ENCODE results near the gene RCOR2.
A peak's percentile ranks its signal among the peaks of the same experiment; 100 is the strongest.

RCOR2 gene

DNA sequence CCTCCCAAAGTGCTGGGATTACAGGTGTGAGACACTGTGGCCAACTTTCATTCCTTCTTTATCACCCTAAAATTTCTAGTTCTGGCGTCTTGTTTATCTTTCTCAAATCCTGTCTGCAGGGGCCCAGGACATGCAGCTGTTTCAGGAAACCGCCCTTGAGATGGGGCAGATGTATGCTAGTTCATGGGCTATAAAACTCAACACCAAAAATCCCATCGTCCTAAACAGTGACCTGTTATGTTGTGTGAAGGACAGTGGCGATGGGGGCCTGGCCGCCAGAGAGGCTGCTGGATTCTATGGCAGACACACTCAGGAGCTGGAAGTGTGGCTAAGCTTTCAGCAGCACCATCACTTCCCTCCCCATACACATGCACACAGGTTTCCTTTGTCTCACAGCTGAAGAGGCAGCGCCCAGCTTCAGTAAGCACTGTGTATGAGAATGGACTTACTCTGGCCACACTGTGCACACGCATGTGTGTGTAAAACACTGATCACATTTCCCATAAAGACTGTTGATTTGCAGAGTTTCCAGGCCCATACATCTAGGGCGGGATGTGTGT lies 41.4 kb downstream of the RCOR2 start:
- no peaks in the 10 kb centered on the region for H3K9me3 ChIP-seq (replicated peaks in 1 of 11)
- TF ChIP-seq Cebpa-rat (IDR thresholded peaks at IDR 0.05) = no peak
- H3K4me2 ChIP-seq = peak overlapping the region in 3 of 11 experiments; percentile 10 to 15 (median 14); a peak in 4 of 22 replicates
- peaks cover 89 to 99% (median 98%) of the 10 kb centered on the region in 11 experiments for H4K20me1 ChIP-seq
- H3K27me3 ChIP-seq = no peaks in the 10 kb centered on the region
- no peak overlapping the region for H3K4me3 ChIP-seq
- H3K27ac ChIP-seq = no peak overlapping the region
- peaks cover 48 to 90% (median 67%) of the 10 kb centered on the region in 10 experiments for H3K4me1 ChIP-seq
- peaks cover 15 to 63% (median 48%) of the 10 kb centered on the region in 11 experiments; a peak in 21 of 22 replicates for H3K36me3 ChIP-seq
- no peak overlapping the region for H3K9ac ChIP-seq

DNA sequence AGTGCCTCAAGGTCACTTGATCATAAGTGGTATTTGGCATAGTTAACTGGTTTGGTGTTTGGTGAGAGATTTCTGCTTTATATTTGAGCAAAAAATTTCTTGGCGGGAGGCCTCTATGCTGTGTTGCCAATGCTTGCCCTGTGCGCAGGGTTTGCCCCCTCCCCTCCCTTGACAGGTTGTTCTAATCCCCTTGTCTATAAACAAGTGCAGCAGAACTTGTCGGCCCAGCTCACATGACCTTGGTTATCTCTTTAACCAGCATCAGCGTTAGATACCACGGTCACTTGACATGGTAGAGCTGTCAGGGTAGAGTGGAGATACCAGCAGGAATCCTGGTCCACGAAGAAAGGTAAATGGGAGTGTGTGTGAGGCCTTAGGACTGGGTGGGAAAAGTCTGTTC lies 42.5 kb downstream of the RCOR2 start:
- Histone ChIP-seq H3K4me1 (peaks cover 50 to 90% (median 68%) of the 10 kb centered on the region in 10 experiments), H3K27me3 (no peaks in the 10 kb centered on the region), H3K9me3 (replicated peaks in 1 of 11) (no peaks in the 10 kb centered on the region), H3K36me3 (peaks cover 15 to 63% (median 47%) of the 10 kb centered on the region in 11 experiments; a peak in 21 of 22 replicates), H3K4me2 (peak overlapping the region in 7 of 11 experiments; percentile 6 to 99 (median 88); a peak in 12 of 22 replicates), H3K9ac (0 out of 22 replicates have a peak overlapping the region, but pooled peaks of 1 of the 11 experiments have one; percentile 25), H3K27ac (peak overlapping the region in 1 of 11 experiments; percentile 52; a peak in 1 of 22 replicates), H3K4me3 (no peak overlapping the region), H4K20me1 (peaks cover 87 to 99% (median 98%) of the 10 kb centered on the region in 11 experiments)
- no peak for TF ChIP-seq Cebpa-rat (IDR thresholded peaks at IDR 0.05)

DNA sequence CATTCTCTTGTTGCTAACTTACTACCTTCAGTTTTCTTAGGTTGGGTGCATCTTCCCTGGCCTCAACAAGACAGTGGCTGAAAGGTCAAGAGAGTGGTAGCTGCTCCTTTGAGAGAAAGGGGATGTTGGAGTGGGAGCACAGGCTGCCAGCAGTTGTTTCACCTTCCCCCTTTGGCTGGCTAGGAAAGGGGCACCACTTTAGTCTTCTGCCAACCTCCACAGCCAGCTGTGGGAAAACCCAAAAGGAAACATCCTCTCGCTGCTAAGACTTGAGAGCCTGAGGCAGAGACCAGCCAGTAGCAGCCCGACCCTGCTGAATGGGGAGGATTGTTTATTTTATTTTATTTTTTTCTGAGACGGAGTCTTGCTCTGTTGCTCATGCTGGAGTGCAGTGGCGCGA lies 43.7 kb downstream of the RCOR2 start:
- no peak for TF ChIP-seq Cebpa-rat (IDR thresholded peaks at IDR 0.05)
- Histone ChIP-seq H3K9ac (peak overlapping the region in 7 of 11 experiments; percentile 2 to 35 (median 22); a peak in 6 of 22 replicates), H4K20me1 (peaks cover 75 to 99% (median 98%) of the 10 kb centered on the region in 11 experiments), H3K4me1 (peaks cover 61 to 90% (median 74%) of the 10 kb centered on the region in 10 experiments), H3K36me3 (peaks cover 15 to 52% (median 35%) of the 10 kb centered on the region in 11 experiments; a peak in 21 of 22 replicates), H3K4me3 (0 out of 20 replicates have a peak overlapping the region, but pooled peaks of 1 of the 10 experiments have one; percentile 1), H3K27ac (peak overlapping the region in 9 of 11 experiments; percentile 9 to 59 (median 37); a peak in 15 of 22 replicates), H3K4me2 (peak overlapping the region; percentile 34 to 99 (median 91); a peak in 21 of 22 replicates), H3K27me3 (no peaks in the 10 kb centered on the region), H3K9me3 (replicated peaks in 1 of 11) (no peaks in the 10 kb centered on the region)

DNA sequence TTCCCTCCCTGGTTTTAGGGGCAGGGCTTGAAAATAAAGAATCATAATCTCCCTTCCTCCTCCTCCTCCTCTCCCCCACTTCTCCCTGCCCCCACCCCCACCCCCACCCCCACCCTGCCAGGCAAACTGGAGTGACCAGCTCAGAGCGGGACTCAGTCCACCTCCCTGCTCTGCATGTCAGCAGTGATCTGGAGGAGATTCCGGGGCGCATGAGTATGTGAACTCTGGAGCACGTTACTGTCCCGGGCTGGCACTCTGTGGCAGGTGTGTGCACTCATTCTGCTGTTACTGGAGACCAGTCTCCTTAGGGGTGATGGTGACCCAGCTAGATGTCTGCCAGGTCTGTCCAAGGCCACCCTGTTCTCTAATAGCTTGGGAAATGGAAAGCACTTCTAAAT lies 44.2 kb downstream of the RCOR2 start:
- Histone ChIP-seq H3K4me2 (peak overlapping the region; percentile 70 to 99 (median 94)), H4K20me1 (peaks cover 70 to 99% (median 97%) of the 10 kb centered on the region in 11 experiments), H3K4me1 (peaks cover 66 to 90% (median 79%) of the 10 kb centered on the region in 10 experiments), H3K9me3 (replicated peaks in 1 of 11) (no peaks in the 10 kb centered on the region), H3K27me3 (no peaks in the 10 kb centered on the region), H3K9ac (peak overlapping the region in 6 of 11 experiments; percentile 6 to 72 (median 63); a peak in 10 of 22 replicates), H3K4me3 (peak overlapping the region in 3 of 10 experiments; percentile 33 to 63 (median 51); a peak in 2 of 20 replicates), H3K36me3 (peaks cover 15 to 52% (median 35%) of the 10 kb centered on the region in 11 experiments; a peak in 21 of 22 replicates), H3K27ac (peak overlapping the region in 9 of 11 experiments; percentile 9 to 84 (median 74); a peak in 16 of 22 replicates)
- TF ChIP-seq Cebpa-rat (IDR thresholded peaks at IDR 0.05) = no peak

DNA sequence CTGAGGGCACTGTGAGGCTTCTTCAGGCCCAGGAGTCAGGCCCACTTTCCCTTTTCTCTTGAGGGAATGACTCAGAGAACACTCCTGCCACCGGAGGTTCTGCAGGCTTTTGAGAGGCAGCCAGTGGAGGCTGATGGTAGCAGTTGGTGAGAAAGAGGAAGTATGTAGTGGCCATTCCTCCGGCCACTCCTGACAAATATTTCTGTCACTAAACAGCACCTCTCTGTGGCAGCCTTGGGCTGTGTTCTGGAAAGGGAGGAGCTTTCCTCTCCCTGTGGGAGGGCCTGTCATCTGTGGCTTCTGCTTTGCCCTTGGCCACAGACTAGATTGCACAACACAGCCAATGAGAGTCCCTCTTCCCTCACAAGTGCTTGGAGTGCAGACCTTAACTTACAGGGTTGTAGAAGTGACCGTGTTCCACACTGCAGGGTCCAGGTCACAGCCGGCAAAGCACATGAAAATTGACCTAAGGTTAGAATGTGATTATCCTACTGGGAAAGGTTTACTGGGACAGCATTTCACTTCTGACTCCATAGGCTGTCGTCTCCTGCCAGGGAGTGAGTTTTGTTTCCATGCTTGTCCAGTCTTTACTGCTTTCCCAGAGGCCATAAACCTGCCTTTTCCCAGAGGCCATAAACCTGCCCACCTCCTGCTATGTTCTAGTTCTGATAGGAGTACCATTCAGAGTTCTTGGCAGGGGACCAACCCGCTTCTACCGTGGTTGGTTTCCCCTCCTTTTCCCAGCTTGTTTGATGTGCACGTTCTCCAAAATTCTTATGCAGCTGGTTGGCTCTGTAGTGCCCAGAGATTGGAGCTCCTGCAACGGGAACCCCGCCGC lies 44.8 kb downstream of the RCOR2 start:
- Histone ChIP-seq H3K4me2 (peak overlapping the region; percentile 70 to 99 (median 94)), H3K36me3 (peaks cover 20 to 52% (median 40%) of the 10 kb centered on the region in 11 experiments; a peak in 21 of 22 replicates), H3K9ac (peak overlapping the region in 10 of 11 experiments; percentile 7 to 72 (median 64); a peak in 18 of 22 replicates), H3K27me3 (no peaks in the 10 kb centered on the region), H3K4me3 (peak overlapping the region in 9 of 10 experiments; percentile 7 to 63 (median 33); a peak in 11 of 20 replicates), H3K27ac (peak overlapping the region in 10 of 11 experiments; percentile 36 to 84 (median 74); a peak in 18 of 22 replicates), H4K20me1 (peaks cover 64 to 99% (median 97%) of the 10 kb centered on the region in 11 experiments), H3K9me3 (replicated peaks in 1 of 11) (no peaks in the 10 kb centered on the region), H3K4me1 (peaks cover 72 to 91% (median 85%) of the 10 kb centered on the region in 10 experiments)
- TF ChIP-seq Cebpa-rat (IDR thresholded peaks at IDR 0.05) = peak; percentile 95 to 99 (median 98)

DNA sequence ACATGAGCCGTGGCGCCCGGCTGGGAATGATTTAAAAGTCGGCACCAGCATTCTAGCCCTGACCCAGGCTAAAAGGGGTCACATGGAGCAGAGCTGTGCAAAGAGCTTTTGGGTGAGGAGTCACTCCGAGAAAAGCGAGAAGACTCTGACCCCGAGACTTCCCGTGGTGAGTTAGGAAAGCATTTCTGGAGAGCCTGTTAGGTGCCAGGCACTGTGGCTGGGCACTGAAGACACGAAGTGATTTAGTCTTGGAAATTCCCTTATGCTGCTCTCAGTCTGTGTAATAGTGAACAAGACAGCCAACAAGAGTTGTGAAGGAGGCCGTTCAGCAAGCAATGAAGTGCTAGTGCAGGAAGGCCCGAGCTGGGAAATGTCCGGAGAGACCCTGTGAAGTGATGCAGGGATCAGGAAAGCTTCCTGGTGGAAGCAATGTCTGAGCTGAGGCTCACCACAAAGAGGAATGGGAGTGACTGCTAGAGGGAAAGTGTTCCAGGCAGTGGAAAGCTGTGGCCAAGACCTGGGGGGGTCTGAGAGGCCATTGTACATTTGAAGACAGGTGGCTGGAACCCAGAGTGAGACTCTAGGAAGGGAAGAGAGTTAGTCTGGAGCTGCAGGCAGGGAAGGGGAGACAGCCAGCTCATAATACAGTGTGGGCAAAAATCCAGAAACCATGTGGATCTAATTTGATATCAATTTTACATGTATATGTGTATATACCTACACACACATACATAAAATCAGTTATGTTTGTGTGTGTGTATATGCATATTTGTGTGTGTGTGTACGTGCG lies 46.4 kb downstream of the RCOR2 start:
- Histone ChIP-seq H3K9ac (peak overlapping the region; percentile 9 to 74 (median 51); a peak in 18 of 22 replicates), H3K4me1 (peaks cover 88 to 100% (median 98%) of the 10 kb centered on the region in 10 experiments), H3K9me3 (replicated peaks in 1 of 11) (no peaks in the 10 kb centered on the region), H3K27me3 (no peaks in the 10 kb centered on the region), H3K36me3 (peaks cover 12 to 39% (median 30%) of the 10 kb centered on the region in 11 experiments; a peak in 19 of 22 replicates), H3K27ac (peak overlapping the region in 9 of 11 experiments; percentile 10 to 83 (median 72); a peak in 17 of 22 replicates), H4K20me1 (peaks cover 48 to 99% (median 93%) of the 10 kb centered on the region in 11 experiments), H3K4me3 (peak overlapping the region in 6 of 10 experiments; percentile 20 to 63 (median 53); a peak in 10 of 20 replicates), H3K4me2 (peak overlapping the region; percentile 51 to 99 (median 91))
- no peak for TF ChIP-seq Cebpa-rat (IDR thresholded peaks at IDR 0.05)

DNA sequence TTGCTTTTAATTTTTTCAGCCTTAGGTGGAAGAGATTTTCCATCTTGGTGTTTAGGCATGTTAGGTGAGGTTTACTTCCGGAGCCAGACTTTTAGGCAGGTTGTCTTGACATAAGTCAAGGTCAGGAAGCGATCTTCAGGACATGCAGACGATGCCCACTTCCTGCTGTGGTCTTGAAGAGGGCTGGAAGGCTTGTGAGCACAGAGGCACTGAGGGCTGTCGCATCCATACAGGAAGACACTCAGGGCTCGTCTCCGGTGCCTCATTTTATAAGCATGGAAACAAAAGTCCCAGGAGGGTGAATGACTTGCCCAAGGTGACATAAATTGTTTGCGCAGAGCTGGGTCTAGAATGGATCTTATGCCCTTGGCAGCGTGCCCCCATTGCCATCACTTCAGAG lies 47.3 kb downstream of the RCOR2 start:
- no peaks in the 10 kb centered on the region for H3K27me3 ChIP-seq
- H3K4me1 ChIP-seq = peaks cover 97 to 100% (median 99%) of the 10 kb centered on the region in 10 experiments
- no peak for TF ChIP-seq Cebpa-rat (IDR thresholded peaks at IDR 0.05)
- H3K9ac ChIP-seq = peak overlapping the region; percentile 23 to 74 (median 51); a peak in 18 of 22 replicates
- peaks cover 39 to 99% (median 88%) of the 10 kb centered on the region in 11 experiments for H4K20me1 ChIP-seq
- H3K4me2 ChIP-seq = peak overlapping the region; percentile 51 to 99 (median 91)
- peak overlapping the region in 6 of 10 experiments; percentile 20 to 63 (median 53); a peak in 11 of 20 replicates for H3K4me3 ChIP-seq
- peaks cover 4 to 38% (median 27%) of the 10 kb centered on the region in 11 experiments; a peak in 17 of 22 replicates for H3K36me3 ChIP-seq
- H3K9me3 ChIP-seq (replicated peaks in 1 of 11) = no peaks in the 10 kb centered on the region
- H3K27ac ChIP-seq = peak overlapping the region in 10 of 11 experiments; percentile 10 to 83 (median 72); a peak in 19 of 22 replicates

Measured in BLaER1 treated with 17β-estradiol and CSF1 and Interleukin-3, amounts not matched to agents 10 nM and 100 nM (cell line).